HG03354 (cell line): ENCODE data around the gene UST.

ENCODE experiments used
- ATAC-seq: cut with Tn5 transposase; IDR thresholded peaks from one replicate; pipeline ENCODE4 v1.9.1; 2021; ENCODE audit warnings: mild to moderate bottlenecking; ENCODE audit not compliant: unreplicated experiment, poor library complexity, severe bottlenecking

The UST gene

GRCh38 chr6:149043476-149044130 is 296.8 kb downstream of the UST start:
- no peak for ATAC-seq

- ATAC-seq, result no peak
These were observed 297.7 kb downstream of the UST start for GRCh38 chr6:149044528-149044927.

GRCh38 chr6:149045404-149045803 is 298.6 kb downstream of the UST start:
- ATAC-seq, result peak; percentile 61

DNA sequence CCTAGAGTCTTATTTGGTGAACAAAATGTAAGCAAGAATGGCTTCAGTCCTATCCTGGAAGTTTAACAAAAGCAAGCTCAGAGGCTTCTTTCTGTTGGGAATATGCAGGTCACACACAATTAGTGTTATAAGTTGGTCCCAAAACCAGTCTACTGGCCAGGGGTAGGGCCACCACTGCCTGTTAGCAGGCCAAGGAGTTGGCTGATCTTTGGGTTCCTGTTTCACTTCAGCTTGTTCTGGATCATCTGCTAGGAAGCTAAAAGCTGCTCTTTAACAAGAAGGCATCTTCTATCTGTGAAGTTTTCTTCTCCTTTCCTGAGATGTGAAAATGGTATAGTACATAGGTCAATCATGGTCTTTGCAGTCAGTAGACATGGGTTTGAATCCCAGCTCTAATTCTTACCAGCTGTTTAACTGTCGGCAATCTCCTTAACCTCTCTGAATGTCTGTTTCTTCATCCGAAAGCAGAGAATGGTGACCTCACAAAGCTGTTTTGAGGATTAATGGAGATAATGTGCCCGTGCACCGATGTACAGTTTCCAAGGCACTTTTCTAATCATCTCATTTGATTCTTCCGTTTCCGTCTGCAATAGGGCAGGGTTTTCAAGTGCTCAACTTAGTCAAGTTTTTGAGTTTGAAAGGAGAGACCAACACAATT is 299.5 kb downstream of the UST start:
- no peak for ATAC-seq

- ATAC-seq, result peak; percentile 65
These were observed 300.0 kb downstream of the UST start for GRCh38 chr6:149046822-149047246.

GRCh38 chr6:149049230-149049629 is 302.4 kb downstream of the UST start:
- ATAC-seq, result no peak

DNA sequence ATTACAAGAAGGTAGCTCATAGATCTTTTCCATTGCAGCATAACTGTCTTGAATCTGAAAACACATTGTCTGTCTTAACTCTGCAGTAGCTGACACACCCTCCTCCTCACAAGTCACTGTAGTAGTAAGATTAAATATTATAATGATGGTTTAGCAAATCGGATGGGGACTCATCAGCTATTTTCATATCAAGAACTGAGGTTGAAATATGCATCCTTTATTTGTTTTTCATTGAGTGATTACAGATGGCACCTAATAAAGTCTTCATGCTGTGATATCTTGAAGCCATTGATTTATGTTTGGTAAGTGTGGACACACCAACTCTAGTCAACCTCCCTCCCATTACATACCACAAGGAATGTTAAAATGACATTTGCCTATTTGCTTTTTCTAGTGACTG is 303.3 kb downstream of the UST start:
- ATAC-seq, result no peak

DNA sequence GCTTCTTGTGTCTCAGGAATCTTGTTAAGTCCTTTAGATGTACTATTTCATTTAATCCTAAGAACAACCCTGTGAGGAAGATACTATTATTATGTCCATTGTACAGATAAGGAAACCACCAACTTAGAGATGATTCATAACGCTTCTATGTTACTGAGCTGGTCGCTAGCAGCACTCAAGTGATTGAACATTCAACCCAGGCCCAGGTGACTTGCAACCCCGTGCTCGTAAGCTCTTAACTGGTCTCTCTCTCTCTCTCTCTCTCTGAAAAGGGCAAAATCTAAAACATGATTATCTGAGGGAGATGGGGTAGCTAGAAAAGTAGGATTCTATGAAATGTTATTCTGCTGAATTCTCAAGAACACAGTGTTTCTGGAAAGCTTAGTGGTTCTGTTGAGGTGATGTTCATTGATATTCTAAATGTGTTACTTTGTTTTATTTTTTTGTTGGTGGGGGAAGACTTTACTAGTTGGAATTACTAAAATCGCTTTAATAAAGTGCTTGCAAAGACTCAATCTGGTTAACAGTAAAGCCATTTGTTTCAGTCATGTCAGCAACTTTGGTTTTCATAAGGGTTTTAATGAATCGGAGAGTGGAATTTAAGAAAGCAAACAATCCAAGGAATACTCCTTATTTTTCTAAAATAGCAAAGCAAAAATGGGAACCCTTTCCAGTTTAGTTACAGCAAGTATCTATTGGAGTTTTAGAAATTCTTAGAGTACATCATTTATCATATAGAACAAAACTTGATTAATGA is 305.7 kb downstream of the UST start:
- ATAC-seq, result peak; percentile 57

GRCh38 chr6:149053848-149054558 is 307.2 kb downstream of the UST start:
- no peak for ATAC-seq

- ATAC-seq, result peak; percentile 86
These were observed 307.8 kb downstream of the UST start for GRCh38 chr6:149054559-149055194.

GRCh38 chr6:149055195-149055899 is 308.5 kb downstream of the UST start:
- ATAC-seq, result no peak

DNA sequence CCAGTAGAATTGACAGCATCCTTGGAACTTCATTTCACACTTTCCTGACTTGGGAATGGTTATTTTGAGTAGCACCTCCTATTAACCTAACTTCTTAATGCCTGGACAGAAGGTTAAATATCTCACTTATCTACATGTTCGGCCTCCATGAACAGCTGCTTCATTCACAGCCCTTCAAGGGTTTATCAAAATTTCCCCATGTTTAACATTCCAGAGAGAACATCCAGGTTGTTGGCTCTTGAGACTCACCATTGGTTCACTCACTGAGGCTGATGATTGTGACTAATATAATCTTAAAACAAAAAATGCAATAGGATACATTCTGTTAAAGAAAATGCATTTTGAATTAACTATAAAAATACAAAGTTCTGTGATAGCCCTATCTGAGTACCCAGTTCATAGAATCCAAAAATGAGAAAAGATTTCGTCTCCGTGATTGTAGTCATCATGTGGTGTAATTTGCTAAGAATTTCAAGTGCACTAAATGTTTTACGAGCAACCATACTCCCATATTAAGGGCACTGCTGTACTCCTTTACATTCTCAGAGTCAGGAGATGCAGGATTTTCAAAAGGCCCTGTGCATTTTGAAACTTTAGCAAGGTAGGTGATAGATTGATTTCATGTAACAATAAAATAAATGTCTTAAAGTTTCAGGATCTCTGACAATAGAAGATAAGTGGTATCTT is 310.1 kb downstream of the UST start:
- ATAC-seq, result no peak

DNA sequence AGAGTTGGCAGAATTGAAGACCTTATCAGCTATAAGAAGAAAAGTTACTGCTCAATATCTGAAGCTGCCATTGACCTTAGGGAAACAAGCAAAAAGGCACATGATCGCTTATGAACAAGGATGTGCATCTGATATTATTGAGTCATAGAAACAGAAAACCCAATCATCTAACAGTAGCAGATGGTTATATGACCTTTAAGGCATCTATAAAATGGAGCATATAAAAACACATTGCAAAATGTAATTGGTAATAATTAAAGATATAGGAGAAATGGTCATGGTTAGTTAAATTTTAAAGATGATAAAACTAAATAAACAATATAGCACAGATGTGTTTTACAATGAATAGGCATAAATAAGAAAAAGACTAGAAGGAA is 310.6 kb downstream of the UST start:
- no peak for ATAC-seq

DNA sequence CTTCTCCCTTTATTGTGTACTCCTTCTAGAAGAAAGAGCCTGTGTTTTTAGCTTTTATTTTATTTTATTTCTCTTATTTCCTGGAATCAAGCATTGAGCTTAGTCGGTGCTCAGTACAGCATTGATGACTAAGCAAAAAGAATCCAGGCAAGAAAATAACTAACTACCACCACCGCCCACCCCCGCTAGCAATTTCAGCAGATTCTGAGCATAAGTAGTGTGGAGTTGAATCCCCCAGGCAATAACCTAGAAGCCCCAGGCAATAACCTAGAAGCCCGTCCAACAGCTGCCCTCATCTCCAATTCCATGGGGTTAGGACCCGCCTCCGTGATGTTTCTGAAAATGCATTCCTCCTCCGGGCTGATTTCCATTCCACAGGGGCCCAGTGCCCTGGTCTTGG is 312.7 kb downstream of the UST start:
- no peak for ATAC-seq

DNA sequence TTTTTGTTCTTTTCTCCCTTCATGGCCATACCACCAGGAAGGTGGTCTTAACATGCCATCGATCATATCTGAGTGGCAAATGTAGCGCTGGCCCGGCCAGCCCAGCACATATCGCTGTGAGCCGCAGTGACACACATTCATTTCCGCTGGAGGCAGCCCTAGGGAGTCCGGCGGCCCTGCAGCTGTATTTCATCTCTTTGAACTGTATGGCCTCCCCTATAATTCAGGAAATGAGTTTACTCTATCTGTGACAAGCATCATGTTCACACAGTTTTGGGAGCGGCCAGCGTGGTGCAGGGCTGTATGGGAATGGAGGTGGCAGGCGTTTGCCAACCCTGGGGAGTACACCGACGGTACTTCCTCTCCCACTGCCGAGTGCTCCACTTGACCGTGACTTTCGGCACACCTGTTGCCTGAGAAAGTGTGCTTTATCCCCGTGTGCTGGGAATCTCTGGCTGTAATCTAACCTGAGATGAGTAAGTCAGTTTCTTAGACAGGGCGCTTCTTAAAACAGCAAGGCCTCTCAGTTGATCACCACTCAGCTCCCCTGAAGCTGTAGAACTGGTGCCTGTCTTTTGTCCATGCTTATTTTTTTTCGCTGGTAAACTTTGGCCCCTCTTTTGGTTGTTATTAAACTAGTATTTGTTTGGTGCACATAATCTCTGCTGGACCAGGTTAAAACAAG is 313.6 kb downstream of the UST start:
- ATAC-seq, result peak; percentile 85

DNA sequence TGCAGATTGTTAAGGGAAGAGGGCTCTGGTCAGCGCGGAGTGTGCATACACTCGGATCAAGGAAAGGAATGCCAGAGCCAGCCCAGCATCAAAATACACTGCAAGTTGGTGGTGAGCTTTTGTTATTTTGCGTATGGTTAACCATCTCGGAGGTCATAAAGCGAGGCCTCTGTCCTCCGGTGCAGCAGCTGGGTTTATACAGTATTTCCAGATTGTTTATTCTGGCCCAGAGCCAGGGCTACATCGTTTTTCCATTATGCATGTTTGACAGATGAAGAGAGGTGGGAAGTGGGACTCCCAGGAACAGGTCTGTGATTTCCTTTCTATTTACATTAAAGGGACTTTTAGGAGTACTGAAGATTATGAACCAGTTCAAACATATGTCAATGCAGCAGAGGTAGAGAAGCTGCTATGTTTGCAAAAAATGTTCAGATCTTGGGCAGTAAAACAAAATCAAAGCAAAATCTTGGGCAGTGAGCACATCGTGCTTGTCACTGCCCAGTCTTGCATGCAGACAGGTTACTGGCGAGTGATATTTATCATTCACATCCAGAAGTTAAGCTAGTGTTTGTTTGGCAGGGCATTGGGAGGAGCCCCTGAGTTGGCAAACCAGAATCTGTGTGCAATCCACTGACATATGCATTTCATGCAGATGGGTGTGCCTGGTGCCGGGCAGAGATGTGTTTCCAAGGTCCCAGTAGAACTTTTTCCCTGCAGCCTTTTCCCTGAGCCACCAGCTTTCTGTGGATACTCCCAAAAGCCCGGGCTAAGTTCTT is 314.3 kb downstream of the UST start:
- ATAC-seq, result no peak

DNA sequence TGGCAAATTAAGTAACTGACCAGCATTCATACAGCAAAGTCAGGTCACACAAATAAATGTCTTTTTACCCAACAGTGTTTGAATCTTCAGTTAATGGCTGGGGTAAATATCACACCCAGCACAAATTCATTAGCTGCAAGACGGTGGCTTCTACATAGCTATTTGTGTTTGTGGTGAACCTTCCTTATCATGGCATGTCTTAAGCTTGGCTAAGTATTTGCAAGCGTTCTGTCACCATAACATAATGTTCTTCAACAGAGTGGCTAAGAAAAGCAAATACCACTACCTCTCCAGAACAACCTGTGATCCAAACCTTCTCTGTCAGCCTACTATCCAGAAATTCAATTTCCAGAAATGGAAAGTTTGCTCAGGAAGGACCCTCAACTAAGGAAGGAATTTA is 315.1 kb downstream of the UST start:
- ATAC-seq, result no peak
